DMS153 treated with DMSO at 0.1 percent for 48 hours (cell line): ENCODE results near the gene DYRK2.
A peak's percentile ranks its signal among the peaks of the same experiment; 100 is the strongest.

Experiments
- DNase-seq: peaks from one replicate; lab custom pipeline; 2025; ENCODE audit not compliant: unreplicated experiment; lab: John Stamatoyannopoulos, UW

The DYRK2 gene

DNA sequence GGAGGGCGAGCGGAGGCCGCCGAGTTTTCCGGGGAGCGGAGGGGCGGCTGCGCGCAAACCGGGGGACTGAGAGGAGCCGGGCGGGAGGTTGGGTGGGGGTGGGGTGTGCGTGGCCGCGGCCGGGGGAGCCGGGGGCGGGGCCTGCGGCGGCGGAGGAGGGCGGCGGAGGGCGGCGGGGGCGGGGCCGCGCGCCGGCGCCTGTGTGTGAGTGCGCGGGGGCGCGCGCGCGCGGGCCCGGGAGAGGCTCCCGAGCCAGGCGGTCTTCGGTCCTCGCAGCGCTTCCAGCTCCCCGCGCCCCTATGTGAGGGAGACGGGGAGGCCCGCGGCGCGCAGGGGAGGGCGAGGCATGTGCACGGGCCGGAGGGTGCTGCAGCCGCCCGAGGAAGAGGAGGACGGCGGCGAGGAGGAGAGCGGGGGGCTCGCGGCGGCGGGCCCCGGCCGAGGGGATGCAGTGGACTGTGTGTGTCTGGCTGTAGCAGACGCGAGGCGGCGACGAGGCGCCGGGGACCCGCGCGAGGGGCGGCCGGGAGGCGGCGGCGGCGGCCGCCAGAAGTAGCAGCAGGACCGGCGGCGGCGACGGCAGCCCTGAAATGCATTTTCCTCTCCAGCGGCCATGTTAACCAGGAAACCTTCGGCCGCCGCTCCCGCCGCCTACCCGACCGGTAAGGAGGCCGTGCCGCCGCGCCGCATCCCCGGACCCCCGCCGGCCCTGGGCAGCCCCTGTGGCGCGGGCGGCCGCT is at the start of gene DYRK2:
Gene DYRK2 (plus strand): TSS at position 225 of the 740 bp plus-strand sequence. CDS start 389 bp downstream, at position 614.
- peak; percentile 44 for DNase-seq

DNA sequence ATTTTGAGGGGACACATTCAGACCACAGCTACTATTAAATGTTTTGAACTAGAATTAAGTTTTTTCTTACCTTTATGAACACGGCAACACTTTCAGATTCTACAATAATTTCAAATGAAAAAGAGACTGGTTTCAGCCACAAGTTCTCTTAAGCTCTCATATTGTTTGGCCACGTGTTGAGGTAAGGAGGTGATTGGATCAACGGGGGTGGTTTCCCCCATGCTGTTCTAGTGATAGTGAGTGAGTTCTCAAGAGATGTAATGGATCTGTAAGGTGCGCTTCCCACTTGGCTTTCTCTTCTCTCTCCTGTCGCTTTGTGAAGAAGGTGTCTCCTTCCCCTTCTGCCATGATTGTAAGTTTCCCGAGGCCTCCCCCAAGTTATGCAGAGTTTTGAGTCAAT is 48.9 kb upstream of the DYRK2 start:
- DNase-seq = no peak

DNA sequence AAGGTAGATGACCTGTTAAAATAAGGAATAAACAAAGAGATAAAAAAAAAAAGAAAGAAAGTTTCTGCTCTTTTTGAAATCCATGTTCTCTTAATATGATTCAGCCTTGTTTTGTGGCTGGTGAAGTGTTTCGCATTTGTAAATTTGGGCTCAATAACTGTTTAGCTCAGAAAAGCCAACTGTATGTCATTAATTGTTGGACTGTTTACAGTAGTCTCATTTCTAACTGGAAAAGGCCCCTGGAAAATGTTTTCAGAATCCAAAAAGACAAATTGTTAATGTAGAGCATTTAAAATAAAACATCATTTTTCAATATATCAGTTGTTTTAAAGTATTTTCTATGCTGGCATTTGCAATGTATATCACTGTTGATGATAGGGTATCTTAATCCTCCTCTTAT is 47.4 kb upstream of the DYRK2 start:
- no peak for DNase-seq

DNA sequence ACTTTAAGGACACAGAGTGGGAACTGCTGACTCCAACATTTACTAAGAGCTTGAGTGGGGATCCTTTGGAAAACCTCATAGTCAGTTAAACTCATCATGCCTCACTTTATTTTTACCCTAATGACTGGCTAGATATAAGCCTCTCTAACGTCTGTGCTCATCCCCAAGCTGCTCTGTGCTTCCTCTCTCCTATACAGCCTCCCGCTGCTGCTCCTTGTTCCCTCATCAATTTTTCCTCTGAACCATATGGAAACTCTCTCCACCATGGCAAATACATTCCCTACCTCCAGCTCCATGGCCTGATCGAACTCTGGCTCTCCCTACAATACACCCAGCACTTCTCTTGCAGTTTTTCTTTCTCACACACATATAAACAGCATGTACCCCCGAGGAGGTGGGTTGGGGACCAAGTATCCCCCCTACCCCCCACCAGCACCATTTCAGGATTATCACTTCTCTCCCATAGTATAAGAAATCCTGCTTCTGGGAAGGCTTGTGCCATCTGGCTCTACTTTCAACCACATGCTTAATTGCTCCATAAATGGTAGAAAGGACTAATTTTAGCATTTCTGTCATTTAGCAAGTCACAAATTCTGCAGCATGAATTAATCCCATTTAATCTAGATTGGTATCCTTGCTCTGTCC is 39.2 kb upstream of the DYRK2 start:
- DNase-seq = no peak

DNA sequence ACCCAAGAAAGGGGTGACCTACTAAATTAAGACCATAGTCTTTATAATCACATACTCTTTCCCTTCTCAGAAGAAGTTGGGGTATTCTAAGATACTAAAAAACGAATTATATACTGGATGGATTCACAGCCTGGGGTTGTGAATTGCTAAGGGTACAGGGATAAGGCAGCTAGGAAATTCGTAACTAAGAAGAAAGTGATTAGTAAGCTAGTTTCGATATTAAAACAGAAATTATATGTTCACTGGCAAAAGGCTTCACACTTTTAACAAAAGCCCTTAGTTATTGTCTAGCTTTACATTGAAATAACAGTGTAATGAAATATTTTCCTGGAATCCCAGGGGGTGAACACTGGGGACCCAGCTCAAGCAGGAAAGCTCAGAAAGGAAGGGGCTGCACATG is 35.5 kb upstream of the DYRK2 start:
- no peak for DNase-seq

DNA sequence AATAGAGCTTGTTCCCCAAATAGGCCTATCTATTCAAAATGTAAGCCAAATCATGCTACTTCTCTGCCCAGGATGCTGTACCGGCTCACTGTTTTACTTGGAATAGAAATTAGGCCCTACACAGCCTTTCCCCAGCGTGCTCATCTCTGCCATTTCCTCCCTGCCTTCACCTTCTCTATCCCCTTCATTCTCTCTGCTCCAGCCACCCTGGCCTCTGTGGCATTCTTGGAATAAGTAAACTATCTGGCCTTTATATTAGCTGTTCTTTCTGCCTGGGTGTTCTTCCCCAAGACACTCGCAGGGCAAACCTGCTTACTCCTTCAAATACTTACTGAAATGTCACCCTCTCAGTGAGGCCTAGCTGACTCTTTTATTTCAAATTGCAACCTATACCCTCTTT is 30.9 kb upstream of the DYRK2 start:
- DNase-seq = no peak

DNA sequence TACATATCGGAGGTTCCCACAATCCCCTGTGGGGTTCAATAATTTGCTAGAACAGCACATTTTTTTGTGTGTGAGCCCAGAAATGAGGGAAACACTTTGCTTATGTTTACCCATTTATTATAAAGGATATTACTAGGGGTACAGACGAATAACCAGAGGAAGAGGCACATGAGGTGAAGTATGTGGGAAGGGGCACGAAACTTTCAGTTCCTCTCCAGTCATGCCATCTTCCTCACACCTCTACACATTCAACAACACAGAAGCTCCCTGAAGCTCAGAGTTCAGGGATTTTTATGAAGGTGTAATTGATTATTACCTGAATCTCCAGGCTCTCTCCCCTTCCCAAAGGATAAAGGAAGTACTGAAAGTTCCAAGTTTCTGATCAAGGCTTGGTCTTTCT is 30.2 kb upstream of the DYRK2 start:
- DNase-seq = no peak

DNA sequence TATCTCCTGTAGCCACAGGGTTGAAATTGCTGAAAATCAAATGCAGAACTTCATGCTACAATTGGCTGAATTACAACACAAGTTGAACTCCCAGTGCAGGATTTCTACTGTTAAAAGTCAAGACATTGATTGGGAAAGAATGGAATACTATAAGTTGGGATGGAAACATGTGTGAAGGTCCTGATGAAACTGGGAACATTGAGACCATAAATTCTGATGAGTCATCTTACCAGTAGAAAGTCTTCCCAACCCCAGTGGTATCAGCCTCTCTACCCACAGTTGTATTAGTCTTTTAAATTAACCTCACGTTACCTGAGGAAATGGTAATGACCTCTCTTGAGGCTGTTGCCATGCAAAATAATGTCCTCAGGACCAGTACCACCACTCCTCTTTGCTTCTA is 27.4 kb upstream of the DYRK2 start:
- no peak for DNase-seq

DNA sequence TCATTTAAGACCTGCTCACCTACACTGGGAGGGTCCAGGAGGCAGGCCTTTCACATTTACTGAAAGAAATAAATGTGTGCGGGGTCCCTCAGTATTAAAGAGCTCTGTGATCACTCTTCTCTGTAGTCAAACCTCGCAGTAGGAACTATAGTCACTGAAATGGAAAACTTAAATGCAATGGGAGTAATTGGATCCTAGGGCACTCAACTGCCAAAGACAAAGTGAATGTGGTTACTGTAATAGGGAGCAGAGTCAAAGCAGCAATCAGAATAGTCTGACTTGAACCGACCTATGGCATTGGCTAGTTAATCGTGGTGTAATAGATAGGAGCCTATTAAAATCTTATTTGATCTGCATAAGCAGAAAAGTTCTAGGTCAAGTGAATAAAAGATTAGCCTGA is 26.6 kb upstream of the DYRK2 start:
- DNase-seq = no peak

DNA sequence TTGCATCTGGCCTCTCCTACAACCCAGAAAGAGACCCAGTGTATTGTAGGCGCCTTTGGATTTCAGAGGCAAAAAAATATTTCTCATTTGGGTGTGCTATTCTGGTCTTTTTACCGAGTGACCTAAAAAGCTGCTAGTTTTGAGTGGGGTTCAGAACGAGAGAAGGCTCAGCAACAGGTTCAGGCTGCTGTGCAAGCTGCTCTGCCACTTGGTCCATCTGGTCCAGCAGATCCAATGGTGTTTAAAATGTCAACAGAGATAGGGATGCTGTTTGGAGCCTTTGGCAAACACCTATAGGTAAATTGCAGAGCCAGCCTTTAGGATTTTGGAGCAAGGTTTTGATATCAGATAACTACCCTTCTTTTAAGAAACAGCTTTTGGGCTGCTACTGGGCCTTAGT is 25.3 kb upstream of the DYRK2 start:
- no peak for DNase-seq

DNA sequence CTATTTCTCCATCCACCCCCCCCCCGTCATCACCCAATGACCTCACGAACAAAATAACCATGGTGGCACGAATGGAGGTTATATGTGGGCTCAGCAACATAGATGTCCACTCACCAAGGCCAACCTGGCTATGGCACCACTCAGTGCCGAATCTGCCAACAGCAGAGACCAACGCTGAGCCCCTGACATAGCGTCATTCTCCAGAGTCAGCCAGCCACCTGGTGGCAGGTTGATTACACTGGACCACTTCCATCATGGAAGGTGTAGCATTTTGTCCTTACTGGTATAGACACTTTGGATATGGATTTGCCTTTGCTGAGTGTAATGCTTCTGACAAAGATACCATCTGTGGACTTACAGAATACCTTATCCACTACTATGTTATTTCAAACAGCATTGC is 24.2 kb upstream of the DYRK2 start:
- DNase-seq = no peak

DNA sequence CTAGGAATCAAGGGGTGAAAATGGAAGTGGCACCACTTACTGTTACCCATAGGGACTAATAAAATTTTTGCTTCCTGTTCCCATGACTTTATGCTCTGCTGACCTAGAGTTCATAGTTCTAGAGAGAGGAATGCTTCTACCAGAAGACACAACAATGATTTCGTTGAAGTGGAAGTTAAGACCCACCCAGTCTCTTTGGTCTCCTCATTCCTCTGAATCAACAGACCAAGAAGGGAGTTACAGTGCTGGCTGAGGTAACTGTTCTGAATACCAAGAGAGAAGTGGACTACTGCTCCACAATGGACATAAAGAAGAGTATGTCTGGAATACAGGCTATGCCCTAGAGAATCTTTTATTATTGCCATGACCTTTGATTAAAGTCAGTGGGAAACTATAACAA is 23.5 kb upstream of the DYRK2 start:
- DNase-seq = no peak

DNA sequence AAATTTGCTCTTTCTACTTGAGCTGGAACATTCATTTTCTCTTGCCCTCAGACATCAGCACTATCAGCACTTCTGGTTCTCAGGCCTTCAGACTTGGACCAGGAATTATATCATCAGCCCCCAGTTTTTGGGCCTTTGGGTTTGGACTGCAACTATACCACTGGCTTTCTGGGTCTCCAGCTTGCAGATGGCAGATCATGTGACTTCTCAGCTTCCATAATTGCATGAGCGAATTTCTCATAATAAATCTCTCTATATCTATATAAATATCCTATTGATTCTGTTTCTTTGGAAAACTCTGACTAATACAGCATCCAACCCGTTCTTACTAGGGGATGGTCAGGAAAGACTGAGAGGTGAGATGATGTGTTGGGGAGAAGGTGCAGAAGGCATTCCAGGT is 22.4 kb upstream of the DYRK2 start:
- no peak for DNase-seq

DNA sequence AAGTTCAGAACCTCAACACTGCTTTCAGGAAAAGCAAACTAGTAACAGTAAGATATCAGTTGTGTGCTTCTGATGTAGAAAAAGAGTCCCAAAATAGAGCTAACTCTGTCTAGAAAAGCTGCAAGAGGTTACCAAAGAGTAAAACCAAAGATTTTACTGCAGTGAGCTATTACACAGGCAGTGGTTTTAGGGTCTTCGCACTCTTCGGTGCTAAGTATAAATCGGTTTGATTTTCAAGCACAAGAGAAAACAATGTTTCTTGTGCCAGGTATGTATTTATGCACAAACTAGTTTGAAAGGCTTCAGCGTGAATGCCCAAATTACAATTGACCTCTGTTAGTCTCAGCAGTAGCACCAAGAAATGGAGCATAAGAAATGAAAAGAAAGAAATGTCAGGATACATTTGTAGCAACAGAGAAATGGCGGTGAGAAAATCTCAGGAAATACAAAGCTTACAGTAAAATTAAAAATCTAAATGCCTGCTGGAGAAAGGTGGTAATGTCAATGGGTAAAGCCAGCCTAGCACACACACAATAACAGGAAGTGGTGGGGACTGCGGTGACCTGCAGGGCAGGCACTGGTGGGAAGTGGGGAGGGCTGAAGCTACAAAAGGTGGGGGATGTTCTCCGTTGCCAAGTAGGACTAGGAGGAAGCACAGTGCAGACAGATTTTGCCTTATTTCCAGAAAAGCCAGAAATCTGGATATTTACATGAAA is 18.0 kb upstream of the DYRK2 start:
- no peak for DNase-seq

DNA sequence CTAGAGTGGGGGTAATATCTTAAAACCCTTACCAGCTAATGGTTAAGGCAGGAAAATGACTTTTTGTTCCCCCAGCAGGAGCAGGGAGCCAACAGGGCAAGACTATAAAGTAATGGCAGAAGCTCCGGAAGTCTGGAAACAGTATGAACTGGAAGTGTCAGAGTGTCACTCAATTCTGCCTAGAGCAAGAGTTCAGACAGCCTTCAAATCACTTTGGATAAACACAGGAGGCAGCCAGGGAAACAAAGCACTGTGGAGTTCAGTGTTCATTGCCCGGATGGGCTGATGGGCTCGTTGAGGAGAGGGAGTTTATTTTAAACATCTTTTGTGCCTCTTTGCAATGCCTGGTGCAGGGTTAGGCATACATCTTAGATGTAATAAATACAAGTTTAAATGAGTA is 16.5 kb upstream of the DYRK2 start:
- DNase-seq = no peak

DNA sequence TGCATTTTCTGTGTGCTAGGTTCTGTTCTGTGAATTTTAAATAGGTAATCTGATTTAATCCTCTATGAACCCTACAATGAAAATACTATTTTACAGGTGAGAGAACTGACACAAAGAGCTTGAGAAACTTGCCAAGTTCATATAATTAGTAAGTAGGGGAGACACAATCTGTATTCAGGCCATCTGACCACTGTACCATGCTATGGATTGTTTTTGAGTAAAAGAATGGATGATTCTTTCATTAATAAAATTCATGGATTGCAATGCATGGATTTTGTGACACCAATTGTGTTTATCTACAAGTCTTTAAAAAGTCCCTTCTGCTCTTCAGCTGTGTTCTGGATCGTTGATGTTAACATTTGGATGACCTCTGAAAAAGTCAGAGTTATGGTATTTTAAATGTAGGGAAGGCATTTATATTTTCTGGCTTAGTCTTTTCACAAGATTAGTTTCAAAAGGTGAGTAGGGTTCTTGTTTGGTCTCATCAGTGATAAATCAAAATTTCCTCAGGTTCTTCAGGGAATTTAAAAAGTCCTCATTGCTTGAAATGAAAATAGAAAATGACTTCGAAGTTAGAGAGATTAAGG is 15.4 kb upstream of the DYRK2 start:
- no peak for DNase-seq

DNA sequence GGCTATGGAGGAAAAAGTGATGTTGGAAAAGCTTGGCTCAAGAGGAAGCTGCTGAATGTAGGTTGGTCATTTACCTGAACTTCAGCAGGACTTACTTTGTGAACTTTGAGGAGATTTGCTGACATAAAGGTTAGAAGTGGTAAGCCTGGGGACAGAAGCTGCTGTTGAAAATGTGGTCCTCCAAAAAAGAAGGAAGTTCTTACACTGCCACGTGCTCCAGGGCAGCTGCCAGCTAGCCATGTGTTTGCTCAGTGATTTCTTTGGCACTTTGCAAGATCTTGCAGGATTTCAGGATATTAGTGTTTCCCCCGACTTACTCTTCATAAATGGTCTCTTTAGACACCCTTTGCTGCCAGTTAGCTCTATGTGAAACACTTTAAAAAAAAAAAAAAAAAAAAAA is 14.8 kb upstream of the DYRK2 start:
- DNase-seq = no peak

DNA sequence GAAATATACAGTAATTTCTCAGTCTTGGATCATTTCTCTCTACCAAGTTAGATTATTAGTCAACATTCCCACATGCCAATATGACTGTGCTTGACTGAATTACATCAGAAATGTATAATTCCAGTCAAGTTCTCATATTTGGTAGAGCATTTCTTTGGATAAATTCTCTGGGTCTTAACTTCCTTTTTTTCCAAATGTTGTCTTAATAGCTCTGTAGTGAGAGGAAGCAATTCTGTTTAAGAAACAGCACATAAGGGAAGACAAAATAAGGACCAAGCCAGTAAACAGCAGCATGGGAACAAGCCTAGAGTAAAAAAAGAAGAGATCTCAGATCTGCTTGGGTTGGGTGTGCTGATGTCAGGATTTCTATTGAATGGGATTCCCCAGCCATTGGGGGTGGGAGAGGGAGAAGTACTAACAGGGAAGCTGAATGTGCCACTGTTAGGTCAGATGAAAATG is 14.2 kb upstream of the DYRK2 start:
- no peak for DNase-seq

DNA sequence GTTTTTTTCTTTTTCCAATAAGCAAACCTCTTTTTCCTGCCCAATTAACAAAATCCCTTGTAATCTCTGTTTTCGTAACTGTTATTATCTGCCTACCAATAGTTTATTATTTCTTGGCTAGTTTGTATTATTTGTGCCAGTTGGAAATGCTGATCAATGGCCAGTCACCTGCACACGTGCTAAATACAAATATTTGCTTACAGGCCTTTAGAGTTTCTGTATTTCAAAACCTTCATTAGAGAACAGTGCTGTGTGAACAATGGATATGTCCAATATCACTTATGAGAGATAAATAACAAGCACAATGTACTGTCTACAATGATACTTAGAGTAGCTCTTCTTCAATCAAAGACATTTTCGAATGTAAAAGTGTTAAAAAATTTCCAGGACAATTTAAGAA is 10.8 kb upstream of the DYRK2 start:
- DNase-seq = no peak

DNA sequence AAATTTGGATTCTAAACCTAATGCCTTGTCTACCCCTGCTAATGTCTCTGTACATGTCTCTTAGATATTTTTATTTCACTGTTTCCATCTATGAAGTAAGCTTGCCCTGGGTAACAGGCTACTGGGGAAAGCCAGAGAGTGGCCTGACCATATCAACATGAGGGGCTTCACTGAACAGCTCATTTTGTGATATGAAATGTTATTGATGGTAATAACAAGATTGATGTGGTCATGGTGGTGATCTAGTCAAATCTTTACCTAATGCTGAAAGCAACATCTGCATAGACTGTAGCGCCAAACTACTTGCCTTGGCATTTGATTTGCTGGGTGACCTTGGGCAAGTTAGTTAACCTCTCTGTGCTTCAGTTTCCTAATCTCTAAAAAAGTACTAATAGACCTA is 9.9 kb upstream of the DYRK2 start:
- no peak for DNase-seq

DNA sequence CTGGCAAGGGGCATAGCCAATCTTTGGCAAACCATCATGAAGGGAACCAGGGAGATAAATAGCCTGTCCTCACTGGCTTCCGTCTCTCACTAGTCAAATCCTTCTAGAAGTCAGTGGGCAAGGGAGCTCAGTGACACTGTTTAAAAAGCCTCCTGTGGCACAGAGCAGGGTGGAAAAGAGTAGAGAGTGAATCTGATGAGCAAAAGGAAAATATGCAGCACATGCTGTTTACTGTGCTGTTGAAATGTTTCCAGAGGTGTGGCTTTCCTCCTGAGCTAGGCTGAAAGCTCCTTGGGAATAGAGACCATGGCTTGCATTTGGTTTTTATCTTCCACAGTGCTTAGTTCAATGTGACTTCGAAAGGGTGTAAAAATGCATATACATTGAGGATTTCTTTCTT is 7.7 kb upstream of the DYRK2 start:
- DNase-seq = no peak

DNA sequence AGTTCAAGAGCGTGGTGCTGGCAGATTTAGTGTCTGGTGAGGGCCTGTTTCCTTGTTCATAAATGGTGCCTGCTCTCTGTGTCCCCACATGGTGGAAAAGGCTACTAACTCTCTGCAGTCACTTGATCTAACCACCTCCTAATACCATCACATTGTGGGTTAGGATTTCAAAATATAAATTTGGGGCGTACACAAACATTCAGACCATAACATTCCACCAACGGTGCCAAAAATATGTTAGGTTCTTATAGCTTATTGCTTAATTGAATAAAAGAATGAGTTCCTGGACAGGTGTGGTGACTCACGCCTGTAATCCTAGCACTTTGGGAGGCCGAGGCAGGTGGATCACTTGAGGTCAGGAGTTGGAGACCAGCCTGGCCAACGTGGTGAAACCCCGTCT is 3.4 kb upstream of the DYRK2 start:
- DNase-seq = no peak
